ENCODE results near the gene DHX36.

The DHX36 gene, protein sequence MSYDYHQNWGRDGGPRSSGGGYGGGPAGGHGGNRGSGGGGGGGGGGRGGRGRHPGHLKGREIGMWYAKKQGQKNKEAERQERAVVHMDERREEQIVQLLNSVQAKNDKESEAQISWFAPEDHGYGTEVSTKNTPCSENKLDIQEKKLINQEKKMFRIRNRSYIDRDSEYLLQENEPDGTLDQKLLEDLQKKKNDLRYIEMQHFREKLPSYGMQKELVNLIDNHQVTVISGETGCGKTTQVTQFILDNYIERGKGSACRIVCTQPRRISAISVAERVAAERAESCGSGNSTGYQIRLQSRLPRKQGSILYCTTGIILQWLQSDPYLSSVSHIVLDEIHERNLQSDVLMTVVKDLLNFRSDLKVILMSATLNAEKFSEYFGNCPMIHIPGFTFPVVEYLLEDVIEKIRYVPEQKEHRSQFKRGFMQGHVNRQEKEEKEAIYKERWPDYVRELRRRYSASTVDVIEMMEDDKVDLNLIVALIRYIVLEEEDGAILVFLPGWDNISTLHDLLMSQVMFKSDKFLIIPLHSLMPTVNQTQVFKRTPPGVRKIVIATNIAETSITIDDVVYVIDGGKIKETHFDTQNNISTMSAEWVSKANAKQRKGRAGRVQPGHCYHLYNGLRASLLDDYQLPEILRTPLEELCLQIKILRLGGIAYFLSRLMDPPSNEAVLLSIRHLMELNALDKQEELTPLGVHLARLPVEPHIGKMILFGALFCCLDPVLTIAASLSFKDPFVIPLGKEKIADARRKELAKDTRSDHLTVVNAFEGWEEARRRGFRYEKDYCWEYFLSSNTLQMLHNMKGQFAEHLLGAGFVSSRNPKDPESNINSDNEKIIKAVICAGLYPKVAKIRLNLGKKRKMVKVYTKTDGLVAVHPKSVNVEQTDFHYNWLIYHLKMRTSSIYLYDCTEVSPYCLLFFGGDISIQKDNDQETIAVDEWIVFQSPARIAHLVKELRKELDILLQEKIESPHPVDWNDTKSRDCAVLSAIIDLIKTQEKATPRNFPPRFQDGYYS

DNA sequence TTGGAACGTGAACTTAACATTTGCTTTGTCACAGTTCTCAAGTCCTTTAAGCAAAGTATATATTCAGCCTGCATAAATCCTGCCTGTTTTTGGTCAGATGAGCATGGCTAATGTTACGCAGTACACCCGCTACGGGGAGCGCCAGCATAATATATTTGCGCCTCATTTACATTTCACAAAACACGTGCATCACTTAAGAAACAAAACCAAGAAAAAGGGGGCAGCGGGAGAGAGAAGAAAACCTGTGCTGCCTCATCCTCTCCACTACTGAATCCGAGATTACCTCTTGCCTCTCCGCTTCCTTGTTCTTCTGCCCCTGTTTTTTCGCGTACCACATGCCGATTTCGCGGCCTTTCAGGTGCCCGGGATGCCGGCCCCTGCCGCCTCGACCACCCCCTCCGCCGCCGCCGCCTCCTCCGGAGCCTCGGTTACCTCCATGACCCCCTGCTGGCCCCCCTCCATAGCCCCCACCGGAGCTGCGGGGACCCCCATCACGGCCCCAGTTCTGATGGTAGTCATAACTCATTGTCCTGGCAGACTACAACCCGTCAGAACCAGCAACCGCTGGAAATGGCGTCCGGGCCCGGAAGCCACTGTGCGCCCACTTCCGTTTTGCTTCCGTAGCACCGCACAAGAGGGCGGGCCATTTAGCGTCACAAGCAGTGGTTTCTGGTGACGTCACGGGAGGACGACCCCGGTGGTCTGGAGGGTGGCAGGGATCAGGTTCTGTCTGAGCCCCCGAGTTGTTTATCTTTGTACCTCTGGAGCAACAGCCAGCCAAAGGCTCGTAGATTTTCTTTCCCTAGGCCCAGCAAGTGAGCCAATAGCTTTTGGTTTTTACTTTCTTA is at the start of gene DHX36:
Gene DHX36 (minus strand): TSS at position 597 of the 848 bp plus-strand sequence. CDS start 71 bp downstream, at position 526.
- peak; percentile 45 to 54 for DNase-seq

DNA sequence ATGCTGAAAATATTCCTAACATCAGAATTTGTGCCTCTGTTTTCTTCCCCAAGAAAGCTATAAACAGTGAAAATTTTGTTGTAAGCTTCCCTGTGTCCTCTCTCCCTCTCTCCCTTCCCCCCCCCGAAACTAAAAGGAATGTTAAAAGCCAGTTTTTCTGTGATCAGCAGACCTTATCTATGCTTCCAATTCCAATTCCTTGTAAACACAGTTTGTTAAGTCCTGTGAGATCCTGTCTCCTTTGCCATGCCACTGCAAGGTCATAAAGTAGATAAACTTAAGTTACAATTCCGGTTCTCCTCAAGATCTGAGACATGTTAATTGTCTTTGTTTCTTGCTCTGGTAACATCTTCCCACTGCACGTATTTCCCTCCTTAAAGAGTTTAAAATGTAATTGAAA is 42.9 kb upstream of the DHX36 start:
- no peak for DNase-seq

DNA sequence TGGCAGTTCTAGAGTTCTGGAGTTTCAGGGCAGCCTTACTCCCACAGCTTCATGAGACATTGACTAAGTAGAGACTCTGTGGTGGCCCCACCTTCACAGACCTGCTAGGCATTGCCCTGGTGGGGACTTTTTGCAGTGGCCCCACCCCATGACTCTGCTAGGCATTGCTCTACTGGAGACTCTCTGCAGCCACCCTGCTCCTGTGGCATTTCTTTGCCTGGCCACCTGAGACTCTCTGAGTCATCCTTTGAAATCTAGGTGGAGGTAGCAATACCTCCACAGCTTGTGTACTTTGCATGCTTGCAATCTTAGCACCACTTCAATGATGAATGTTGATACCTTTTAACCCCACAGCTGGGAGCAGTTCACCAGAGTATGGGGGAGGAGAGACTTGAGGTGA is 40.6 kb upstream of the DHX36 start:
- no peak for DNase-seq

DNA sequence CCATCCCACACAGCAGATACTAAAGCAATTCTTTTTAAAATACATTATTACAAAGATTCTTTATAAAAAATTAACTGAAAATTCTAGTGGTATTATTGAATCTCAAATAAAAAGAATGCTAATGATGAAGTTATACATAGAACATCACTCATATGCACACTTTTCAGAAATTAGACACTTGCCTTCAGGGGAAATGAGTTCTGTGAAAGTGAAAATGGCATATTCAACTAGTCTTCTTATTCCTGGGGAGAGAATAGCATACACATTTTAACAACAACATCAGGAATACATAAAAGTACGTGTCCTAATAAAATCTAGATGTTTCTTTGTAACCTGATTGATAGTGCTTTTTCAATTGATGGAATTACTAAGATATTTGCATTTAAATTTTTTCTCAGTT is 36.8 kb upstream of the DHX36 start:
- DNase-seq: no peak

DNA sequence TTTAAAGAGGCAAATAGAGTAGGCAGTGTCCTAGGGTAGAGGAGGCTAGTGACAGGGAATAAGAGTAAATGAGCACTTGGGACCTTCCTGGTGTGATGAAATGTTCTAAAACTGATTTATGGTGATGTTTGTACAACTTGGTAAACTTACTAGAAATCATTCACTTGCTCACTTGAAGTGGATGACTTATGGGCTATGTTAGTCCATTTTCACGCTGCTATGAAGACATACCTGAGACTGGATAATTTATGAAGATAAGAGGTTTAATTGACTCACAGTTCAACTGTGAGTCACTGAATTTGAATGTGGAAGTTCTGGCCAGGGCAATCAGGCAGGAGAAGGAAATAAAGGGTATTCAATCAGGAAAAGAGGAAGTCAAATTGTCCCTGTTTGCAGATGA is 31.7 kb upstream of the DHX36 start:
- DNase-seq: no peak

DNA sequence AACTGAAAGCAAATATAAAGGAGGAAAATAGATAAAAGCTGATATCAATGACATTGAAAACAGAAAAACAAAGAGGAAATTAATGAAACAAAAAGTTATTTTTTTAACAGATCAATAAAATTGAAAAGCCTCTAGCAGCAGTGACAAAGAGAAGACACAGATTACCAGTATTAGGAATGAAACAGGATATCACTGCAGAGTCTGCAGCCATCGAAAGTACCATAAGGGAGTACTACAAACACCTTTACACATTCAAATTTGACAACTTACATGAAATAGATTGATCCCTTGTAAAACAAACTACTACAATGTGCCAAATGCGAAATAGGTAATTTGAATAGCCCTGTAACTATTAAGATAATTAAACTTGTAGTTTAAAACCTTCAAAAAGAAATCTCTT is 24.9 kb upstream of the DHX36 start:
- DNase-seq: no peak

DNA sequence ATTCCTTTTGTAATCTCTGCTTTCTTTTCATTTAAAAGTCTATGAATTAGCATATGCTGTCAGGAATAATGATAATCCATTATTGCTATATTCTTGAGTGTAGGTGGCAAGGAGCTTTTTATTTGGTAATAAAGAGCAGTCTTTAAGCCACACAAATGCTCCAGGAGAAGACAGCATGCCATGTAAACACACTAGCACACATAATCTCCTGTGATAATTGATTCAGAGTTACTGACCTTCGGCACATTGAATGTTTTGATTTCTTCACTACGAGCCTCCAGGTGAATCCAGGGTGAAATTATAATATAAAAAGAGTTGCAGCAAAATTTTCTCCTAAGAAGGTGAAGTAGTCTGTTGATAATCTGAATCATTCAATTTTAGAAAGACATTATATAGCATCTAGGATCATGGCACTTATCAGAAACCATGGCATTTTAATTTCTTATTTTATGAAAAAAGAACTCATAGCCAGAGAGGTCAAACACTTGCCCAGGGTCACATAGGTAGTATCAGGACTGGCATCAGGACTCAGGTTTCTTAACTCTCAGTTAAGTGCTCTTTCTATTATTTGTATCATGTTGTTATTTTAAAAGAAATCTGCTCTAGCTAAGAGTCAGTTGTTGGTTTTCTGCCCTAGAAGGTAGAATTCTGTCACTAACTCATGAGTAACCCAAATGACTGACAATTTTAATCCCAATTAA is 21.3 kb upstream of the DHX36 start:
- no peak for DNase-seq

DNA sequence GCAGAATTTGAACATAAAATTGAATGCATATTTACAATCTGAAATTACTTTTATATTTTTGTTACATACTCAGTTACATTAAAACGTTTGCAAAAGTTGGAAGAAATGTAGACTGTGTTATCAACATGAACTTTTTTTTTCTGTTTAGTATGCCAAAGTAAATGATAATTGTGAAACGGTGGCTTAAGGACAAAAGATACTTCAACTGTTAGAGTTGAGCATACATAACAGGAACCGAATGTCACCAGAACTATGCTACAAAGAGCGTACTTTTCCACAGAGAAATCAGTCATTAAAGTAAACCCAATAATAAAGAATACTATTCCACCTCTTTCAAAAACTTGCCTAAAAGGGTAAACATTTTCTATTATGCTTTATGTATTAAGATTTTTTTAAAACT is 14.3 kb upstream of the DHX36 start:
- no peak for DNase-seq

DNA sequence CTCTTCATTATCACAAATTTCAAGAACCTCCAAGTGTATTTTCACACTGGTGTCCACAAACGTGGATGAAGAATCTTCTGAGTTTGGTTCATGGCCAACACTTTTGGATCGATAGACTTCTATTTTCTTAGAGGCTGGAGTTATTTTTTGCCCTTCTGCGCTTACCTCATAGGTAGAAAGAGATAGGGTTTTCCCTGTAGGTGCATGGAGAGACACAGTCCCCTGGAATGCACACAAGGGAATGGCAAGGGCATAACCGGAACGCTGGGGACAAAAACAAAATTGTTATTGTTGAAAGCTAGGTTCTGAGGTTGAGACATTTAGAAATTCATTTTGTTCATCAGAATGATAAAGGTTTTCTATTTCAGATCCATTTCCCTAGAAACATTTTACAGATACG is 13.7 kb upstream of the DHX36 start:
- DNase-seq: no peak

DNA sequence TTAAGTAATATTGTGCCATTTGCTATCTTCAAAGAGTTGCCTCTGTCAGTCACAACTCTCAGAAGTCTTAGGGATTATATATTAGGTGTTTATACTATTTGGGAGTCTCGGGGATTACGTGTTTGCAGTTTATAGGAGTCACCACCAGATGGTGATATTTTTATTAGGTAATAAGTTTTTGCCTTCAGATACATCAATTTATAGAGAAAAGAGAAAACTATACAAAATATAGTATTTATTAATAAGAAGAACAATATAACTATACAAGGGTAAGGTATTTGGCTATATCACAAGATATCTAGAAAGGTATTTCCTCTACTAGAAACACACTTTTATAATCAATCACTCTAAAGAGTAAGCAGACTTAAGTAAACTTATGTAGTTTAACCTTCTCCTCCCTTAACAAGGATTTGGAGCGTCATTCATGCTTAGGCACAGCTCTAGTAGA is 10.7 kb upstream of the DHX36 start:
- DNase-seq: no peak

DNA sequence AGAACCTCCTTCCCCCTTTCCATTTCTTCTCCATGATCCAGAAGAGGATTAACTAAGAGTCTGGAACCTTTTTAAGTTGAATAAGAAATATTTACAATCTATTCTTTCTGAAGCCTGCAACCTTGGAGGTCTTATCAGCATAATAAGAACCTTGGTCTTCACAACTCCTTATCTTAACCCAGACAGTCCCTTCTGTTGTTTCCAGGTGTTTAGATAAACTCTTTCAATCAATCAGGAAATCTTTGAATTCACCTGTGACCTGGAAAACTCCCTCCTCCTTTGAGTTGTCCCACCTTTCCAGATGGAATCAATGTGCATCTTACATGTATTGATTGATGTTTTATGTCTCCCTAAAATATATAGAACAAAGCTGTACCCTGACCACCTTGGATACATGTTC is 3.6 kb upstream of the DHX36 start:
- DNase-seq: no peak

DNA sequence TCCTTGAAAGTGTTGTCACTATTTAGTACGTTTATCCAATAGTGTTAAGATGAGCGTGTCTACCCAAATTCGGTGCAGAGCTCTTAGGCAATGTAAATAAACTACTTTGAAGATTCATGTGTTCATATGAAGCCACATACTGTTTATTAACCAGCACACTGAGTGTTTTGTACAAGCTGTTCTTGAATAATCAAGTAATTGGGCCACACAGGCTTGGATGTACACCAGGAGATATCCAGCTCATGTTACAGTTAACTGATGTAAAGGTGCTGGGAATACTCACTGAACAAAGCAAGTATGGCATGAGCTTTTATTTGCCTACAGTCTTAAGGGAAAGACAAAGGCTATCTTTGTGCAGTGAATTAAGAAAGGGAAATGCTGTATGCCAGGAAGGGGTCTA is 632 bp upstream of the DHX36 start:
- DNase-seq: no peak

DNA sequence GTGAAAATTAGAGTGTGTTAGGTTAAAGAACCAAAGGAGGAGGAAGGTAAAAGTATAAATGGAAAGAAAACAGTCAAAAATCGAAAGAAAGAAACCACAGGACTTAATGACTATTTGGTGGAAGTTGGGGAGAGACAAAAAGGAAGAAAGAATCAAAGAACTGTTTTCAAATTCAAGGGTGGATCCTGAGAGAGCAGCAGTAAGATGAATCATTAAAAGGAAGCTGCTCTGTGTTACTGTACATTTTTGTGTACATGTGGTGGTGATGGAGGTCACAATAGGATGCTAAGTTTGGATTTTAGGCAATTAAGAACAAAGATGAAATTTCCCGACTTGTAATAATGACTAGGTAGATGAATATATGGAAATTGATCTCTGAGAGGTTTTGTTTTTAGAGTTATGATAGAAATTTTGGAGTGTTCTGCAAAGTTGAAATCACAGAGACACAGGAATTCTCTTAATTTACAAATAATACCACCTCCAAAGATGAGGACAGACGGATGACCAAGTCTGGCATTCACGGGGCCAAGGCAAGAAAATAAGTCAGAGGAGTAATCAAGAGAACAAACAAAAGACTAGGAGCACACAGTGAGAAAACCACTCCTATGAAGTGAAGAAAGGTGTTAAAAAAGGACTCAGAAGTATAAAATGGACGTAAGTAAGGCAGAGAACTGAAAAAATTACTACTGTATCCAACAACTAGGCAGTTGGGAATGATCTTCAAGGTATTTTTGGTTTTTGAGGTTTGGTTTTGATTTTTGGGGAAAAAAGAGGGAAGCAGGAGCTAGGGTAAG is 7.1 kb downstream of the DHX36 start:
- no peak for DNase-seq

DNA sequence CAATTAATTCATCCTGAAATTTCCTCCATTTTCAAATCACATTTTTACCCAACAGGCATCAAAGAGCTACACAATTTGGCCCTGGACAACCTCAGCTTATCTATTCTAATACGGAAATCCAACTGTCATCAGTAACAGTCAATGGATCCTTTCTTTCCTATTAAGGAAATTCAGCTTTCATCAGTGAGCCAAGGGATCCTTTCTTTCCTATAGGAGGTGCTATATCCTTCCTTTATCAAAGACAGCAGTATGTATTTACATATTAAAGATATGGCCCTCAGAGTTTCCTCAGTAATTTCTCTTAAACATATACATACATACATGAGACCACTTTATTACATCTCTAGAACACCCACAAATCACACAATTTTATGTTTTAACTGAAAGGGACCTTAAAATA is 10.1 kb downstream of the DHX36 start:
- DNase-seq: no peak

DNA sequence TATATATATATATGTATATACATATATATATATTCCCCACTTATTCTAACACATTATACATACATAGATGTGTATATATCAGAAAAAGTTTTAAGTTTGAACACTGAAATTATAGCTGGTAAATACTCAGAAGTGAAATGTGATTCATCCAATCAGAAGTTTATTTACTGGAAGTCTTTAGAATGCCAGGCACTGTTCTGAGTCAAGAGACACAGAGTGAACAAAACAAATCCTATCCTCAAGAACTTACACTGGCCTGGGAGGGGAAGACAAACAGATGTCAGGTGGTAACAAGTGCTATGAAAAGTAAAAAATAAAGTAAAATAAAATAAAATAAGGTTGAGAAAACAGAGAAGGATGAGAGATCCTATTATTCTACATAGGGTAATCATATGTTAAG is 13.4 kb downstream of the DHX36 start:
- DNase-seq: no peak

DNA sequence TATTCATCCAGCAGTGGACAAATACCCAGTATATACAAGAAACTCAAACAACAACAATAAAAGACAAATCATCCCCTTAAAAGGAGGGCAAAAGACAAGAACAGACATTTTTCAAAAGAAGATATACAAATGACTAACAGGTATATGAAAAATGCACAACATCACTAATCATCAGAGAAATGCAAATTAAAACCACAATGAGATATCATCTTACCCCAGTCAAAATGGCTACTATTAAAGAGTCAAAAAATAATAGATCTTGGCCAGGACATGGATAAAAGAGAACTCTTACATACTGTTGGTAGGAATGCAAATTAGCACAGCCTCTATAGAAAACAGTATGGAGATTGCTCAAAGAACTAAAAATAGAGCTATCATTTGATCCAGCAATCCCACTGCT is 16.9 kb downstream of the DHX36 start:
- no peak for DNase-seq

DNA sequence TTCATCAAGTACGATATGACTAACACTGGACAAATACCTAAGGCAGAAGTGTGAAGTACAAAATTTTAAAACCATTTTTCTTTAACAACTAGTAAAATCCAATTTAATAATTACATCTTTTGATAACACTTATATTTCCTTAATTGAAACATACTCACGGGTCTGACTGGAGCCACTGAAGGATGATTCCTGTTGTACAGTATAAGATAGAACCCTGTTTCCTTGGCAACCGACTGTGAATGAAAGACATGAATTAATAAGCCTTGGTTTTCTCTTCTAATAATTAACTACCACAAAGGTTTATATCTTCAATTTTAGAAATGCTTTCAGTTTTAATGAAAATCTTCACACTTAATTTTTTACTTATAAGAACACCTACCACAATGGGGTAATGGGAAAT is 19.4 kb downstream of the DHX36 start:
- DNase-seq: no peak

DNA sequence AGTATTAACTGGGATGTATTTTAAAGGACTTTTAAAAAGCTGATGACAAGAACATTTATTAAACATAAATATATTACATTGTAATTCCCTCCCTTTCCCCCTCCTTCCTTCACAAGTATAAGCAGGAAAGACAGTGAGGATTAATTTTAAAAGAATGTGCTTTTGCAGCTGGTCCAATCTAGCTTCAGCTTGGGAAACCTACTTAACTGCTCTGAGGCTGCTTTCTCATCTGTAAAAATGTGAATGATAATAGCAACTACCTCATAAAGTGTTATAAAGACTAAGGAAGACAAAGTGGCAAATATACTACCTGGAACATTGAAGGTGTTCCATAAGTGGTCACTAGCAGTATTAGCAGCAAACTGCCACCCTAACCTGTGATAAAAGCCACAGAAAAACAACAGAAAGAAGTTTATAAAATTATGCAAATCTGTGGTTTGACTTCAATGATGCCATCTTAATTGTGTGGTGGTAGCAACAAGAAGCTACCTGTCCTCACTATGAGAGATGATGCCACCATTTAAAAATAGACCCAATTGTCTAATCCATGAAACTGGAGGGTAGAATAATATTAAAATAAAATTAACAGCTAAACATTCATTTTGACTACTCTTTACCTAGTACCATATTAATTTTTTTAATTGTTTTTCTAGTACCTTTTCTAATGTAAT is 20.0 kb downstream of the DHX36 start:
- DNase-seq: no peak

DNA sequence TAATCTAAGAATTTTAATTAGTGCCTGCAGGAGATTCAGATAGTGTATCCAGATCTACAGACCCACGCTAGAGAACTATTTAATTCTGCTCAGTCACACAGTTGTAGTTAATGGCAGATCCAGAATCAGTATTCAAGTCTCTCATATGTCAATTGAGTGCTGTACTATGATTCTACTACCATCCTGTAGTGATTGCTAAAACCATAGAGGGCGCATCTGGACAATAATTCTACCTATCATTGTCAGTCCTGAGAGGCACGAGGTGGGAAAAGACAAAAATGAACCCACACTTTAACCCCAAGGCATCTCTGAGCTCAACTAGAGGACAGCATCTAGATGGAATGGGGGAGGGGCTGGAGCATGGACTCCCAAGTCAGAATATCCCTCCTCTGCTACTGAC is 22.7 kb downstream of the DHX36 start:
- DNase-seq: no peak

DNA sequence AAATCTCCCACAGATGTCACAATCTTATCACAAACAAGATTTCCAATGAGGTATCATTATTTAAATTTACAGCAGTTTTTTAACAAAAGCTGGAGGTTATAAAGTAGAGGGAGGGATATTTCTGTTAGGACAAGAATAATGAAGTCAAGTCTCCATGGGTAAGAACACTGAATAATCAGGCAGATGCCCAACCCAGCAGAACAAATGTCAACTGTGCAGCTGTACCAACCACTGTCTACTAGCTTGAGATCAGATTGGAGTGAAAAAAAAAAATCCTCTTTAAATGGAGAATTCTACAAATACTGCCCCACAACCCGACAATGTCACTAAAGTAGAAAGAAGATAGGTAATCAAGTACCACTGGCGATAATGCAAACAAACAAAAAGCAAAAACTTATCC is 30.3 kb downstream of the DHX36 start:
- no peak for DNase-seq

DNA sequence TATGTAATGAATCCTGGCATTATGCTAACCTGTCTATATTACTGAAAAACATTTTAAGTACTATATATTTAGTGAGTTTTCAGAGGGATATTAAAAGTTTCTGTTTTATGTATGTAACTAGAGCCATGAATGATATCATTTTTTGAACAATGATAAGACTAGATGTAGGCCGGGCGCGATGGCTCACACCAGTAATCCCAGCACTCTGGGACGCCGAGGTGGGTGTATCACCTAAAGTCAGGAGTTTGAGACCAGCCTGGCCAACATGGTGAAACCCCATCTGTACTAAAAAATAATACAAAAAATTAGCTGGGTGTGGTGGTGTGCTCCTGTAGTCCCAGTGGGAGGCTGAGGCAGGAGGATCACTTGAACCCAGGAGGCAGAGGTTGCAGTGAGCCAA is 34.1 kb downstream of the DHX36 start:
- no peak for DNase-seq
